GM12872 (cell line): ENCODE measurements around the gene ALOXE3.

Experiments
- TF ChIP-seq, protein P1 (sequence below): IDR thresholded peaks from 3 replicates; pipeline ENCODE4 v1.5.1; 2011; ENCODE audit warnings: low read depth, mild to moderate bottlenecking, low read length, moderate library complexity; ENCODE audit not compliant: insufficient read depth

ALOXE3 gene

DNA sequence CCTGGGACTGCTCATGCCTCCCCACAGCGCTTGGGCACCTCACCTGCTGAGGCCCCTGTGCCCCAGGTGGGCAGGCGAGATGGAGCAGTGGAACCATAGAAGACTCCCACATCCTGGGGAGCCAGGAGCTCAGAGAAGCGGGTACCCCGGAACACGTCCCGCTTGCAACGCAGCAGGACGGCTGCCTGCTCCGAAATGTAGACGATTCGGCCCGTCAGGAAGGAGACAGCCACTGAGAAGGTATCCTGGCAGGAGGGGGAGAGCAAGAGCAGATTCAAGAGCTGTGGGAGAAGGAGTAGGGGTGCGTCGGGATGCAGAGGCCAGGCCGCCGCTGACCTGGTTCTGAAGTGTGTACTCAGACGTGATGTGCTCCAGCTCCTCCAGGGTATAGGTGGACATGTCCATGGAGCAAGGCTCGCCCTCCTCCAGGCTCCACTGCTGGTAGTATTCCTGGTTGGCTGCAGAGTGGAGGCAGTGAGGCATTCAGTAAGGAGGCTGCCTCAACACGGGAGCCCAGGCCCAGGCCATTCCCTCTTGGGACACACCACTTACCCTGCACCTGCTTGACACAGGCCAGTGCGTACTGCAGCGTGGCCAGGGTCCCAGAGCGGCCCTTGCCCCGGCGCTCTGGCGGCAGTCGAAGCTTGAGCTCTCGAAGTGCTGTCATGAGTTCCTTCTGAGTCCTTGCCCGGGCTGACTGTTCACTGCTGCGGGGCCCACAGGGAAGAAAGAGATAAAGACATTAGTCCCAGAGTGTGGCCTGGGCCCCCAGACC, 31.3 kb upstream of the ALOXE3 start:
- TF ChIP-seq, protein P1, sequence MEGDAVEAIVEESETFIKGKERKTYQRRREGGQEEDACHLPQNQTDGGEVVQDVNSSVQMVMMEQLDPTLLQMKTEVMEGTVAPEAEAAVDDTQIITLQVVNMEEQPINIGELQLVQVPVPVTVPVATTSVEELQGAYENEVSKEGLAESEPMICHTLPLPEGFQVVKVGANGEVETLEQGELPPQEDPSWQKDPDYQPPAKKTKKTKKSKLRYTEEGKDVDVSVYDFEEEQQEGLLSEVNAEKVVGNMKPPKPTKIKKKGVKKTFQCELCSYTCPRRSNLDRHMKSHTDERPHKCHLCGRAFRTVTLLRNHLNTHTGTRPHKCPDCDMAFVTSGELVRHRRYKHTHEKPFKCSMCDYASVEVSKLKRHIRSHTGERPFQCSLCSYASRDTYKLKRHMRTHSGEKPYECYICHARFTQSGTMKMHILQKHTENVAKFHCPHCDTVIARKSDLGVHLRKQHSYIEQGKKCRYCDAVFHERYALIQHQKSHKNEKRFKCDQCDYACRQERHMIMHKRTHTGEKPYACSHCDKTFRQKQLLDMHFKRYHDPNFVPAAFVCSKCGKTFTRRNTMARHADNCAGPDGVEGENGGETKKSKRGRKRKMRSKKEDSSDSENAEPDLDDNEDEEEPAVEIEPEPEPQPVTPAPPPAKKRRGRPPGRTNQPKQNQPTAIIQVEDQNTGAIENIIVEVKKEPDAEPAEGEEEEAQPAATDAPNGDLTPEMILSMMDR, result no peak

DNA sequence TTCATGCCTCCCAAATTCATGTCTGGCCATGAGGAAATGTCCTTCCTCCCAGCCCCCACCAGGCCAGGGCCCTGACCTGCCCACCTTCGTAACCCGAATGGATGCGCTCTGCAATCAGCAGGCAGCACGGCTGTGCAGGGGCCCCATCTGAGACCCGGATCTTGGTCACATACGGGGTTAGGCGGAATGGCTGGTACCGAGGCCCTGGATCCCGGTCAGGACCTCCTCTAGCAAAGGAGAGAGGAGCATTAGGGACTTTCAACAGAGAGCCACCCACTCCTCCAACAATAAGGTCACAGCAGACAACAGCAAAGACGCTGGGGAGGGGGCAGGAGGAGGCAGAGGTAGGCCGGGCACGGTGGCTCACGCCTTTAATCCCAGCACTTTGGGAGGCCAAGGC, 30.2 kb upstream of the ALOXE3 start:
- TF ChIP-seq, protein P1, result no peak

DNA sequence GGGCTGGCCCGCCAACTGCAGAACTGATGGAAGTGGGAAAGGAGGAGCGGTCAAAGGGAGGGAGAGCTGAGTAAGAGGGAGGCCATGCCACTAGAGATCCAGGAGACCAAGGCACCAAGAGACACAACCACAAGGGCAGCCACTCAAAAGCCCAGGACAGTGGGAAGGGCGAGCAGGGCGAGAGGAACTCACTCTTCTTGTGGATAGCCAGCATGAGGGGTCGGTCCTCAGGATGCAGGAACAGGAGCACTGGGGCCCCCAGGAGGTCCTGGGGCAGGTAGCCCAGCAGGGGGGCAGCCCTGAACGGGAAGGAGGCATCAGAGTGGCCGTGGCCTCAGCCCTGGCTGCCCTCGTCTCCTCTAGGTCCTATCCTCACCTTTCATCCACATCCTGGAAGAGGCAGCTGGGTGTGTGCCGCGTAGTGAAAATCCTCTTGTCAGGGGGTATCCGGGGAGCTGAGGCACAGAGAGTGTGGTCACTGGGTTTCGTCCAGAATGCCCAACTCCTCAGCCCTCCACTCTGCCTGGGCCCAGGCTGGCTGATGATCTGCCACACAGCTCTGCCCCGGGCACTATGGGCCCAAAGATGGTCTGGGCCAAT, 29.6 kb upstream of the ALOXE3 start:
- TF ChIP-seq, protein P1, result no peak

DNA sequence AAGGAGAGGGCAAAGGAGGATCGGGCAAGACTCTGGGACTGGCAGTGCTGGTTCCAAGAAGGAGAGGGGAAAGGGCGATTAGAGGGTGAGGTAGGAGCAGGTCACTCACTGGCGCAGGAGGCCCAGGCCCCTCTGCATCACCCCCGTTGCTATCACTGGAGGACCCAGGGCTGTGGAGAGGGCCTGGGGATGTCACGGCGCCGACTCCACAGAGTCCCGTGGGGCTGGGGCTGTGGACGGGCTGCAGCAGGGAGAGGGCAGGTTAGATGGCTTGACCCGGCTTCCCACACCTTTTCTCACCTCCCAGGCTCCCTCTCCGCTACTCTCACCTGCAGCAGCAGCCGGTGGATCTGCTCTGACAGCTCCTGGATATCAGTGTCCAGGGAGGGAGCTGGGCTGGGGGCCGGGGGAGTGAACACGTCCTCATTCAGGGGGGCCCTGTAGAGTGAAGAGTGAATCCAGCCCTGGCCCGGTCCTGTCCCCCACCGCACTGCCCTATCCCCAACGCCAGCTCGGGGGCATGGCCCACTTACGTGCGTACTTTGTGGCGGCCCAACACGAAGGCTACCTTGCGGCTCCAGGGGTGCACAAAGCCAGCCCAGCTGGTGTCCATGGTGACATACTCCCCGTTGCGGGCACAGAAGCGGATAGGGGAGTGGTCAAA, 29.0 kb upstream of the ALOXE3 start:
- TF ChIP-seq, protein P1, result no peak

DNA sequence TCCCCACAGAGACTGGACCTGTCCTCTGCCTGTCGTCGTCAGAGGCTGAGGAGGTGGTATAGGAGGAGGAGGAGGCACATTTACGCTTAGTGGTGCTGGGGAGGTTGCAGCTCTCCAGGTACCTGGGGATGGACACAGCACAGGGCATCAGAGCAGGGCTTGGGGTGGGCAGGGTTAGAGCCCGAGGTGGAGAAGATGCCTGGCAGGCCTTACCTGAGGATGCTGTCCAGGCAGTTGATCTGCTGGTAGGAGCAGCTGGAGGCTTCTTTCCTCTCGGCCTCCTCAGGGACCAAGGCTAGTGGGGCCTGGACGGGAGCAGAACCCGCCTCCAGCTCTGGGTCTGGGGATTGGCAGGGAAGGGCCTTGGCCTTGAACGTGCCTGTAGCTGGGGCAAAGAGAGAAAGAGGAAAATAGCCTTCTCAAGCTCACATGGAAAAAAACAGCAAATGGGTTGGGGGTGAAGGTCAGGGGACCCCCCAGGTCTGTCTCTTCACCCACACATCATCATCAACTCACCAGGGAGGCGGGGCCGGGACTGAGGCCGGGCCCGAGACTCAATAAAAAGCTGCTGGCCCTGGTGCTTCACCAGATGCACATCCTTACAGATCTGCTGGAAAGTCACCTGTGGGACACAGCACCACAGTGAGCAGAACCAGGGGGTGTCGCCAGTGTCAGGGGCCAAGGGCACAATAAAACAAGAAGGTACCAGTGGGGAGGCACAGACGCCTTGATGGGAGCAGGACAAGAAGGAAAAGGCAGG, 28.2 kb upstream of the ALOXE3 start:
- TF ChIP-seq, protein P1, result no peak

DNA sequence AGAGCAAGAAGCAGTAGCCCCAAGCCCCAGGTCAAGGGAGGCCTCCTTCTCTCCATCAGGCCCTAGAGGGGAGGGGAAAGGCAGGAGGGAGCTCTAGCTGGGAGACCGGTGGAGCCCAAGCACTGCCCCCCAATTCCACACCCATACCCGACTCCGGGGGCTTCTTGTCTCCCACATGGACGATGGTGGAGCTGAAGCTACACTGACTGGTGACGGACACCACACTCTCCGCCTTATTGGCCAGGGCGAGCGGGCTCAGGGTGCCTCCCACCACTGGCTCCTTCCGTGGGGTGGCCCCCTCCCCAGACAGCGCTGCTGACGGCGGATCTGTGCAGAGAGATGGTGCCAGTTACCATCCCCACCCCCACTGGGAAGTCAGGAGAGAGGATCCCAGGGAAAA, 27.5 kb upstream of the ALOXE3 start:
- TF ChIP-seq, protein P1, result no peak
